ENCODE results near the gene BACH1.
A peak's percentile ranks its signal among the peaks of the same experiment; 100 is the strongest.
"Not testable (repeated sequence)": the region's sequence is repeated elsewhere in the genome, so short reads cannot be mapped to it uniquely, and the experiment has no call there.

Gene BACH1

GRCh38 chr21:29298348-29299045 lies at the start of gene BACH1:
Gene BACH1 (plus strand): TSS chr21:29298922. CDS start chr21:29321281, 22,359 bp downstream.
- H3K27ac ChIP-seq (ENCODE audit: low read depth in 2 of 2, low read length in 2 of 2), result peak within 1 kb of the TSS; percentile 79 to 91
- H3K27me3 ChIP-seq (ENCODE audit: control insufficient read depth in 2 of 2, insufficient read depth in 2 of 2, low read length in 2 of 2), result no peaks in the 10 kb centered on the region
- peaks cover 25 to 43% of the 10 kb centered on the region in 2 donors for H3K4me1 ChIP-seq (ENCODE audit: control insufficient read depth in 2 of 2, insufficient read depth in 2 of 2, low read length in 2 of 2)
- peak within 1 kb of the TSS; percentile 70 to 92 for H3K9ac ChIP-seq (ENCODE audit: low read depth in 1 of 2, low read length in 2 of 2)
- H3K4me3 ChIP-seq (ENCODE audit: low read length in 2 of 2), result peak within 1 kb of the TSS; percentile 66 to 94
- no peaks in the 10 kb centered on the region for H3K9me3 ChIP-seq (ENCODE audit: control insufficient read depth in 2 of 2, low read length in 2 of 2)
- no peaks in the 10 kb centered on the region for H3K36me3 ChIP-seq (ENCODE audit: control insufficient read depth in 2 of 2, insufficient read depth in 2 of 2, low read length in 2 of 2)

GRCh38 chr21:29249289-29249688 lies 49.4 kb upstream of the BACH1 start:
- H3K36me3 ChIP-seq (ENCODE audit: control insufficient read depth in 2 of 2, insufficient read depth in 2 of 2, low read length in 2 of 2); H3K27me3 ChIP-seq (ENCODE audit: control insufficient read depth in 2 of 2, insufficient read depth in 2 of 2, low read length in 2 of 2); H3K27ac ChIP-seq (ENCODE audit: low read depth in 2 of 2, low read length in 2 of 2); H3K9me3 ChIP-seq (ENCODE audit: control insufficient read depth in 2 of 2, low read length in 2 of 2); H3K4me3 ChIP-seq (ENCODE audit: low read length in 2 of 2); H3K4me1 ChIP-seq (ENCODE audit: control insufficient read depth in 2 of 2, insufficient read depth in 2 of 2, low read length in 2 of 2); H3K9ac ChIP-seq (ENCODE audit: low read depth in 1 of 2, low read length in 2 of 2): not testable (repeated sequence)

GRCh38 chr21:29250636-29251035 lies 48.1 kb upstream of the BACH1 start:
- no peaks in the 10 kb centered on the region for H3K4me1 ChIP-seq (ENCODE audit: control insufficient read depth in 2 of 2, insufficient read depth in 2 of 2, low read length in 2 of 2)
- H3K27me3 ChIP-seq (ENCODE audit: control insufficient read depth in 2 of 2, insufficient read depth in 2 of 2, low read length in 2 of 2), result no peaks in the 10 kb centered on the region

GRCh38 chr21:29253861-29254260 lies 44.9 kb upstream of the BACH1 start:
- H3K4me3 ChIP-seq (ENCODE audit: low read length in 2 of 2); H3K27me3 ChIP-seq (ENCODE audit: control insufficient read depth in 2 of 2, insufficient read depth in 2 of 2, low read length in 2 of 2); H3K36me3 ChIP-seq (ENCODE audit: control insufficient read depth in 2 of 2, insufficient read depth in 2 of 2, low read length in 2 of 2); H3K27ac ChIP-seq (ENCODE audit: low read depth in 2 of 2, low read length in 2 of 2); H3K9ac ChIP-seq (ENCODE audit: low read depth in 1 of 2, low read length in 2 of 2); H3K4me1 ChIP-seq (ENCODE audit: control insufficient read depth in 2 of 2, insufficient read depth in 2 of 2, low read length in 2 of 2); H3K9me3 ChIP-seq (ENCODE audit: control insufficient read depth in 2 of 2, low read length in 2 of 2): not testable (repeated sequence)

More at GRCh38 chr21:29250636-29251035, 48.1 kb upstream of the BACH1 start:
- Histone ChIP-seq H3K9ac (ENCODE audit: low read depth in 1 of 2, low read length in 2 of 2) (no peak overlapping the region), H3K36me3 (ENCODE audit: control insufficient read depth in 2 of 2, insufficient read depth in 2 of 2, low read length in 2 of 2) (no peaks in the 10 kb centered on the region), H3K9me3 (ENCODE audit: control insufficient read depth in 2 of 2, low read length in 2 of 2) (peaks cover 0 to 5% of the 10 kb centered on the region in 2 donors), H3K27ac (ENCODE audit: low read depth in 2 of 2, low read length in 2 of 2) (no peak overlapping the region), H3K4me3 (ENCODE audit: low read length in 2 of 2) (no peak overlapping the region)

- Histone ChIP-seq H3K9me3 (ENCODE audit: control insufficient read depth in 2 of 2, low read length in 2 of 2) (peaks cover 0 to 5% of the 10 kb centered on the region in 2 donors), H3K27ac (ENCODE audit: low read depth in 2 of 2, low read length in 2 of 2) (no peak overlapping the region), H3K36me3 (ENCODE audit: control insufficient read depth in 2 of 2, insufficient read depth in 2 of 2, low read length in 2 of 2) (no peaks in the 10 kb centered on the region), H3K27me3 (ENCODE audit: control insufficient read depth in 2 of 2, insufficient read depth in 2 of 2, low read length in 2 of 2) (no peaks in the 10 kb centered on the region), H3K9ac (ENCODE audit: low read depth in 1 of 2, low read length in 2 of 2) (no peak overlapping the region), H3K4me3 (ENCODE audit: low read length in 2 of 2) (no peak overlapping the region), H3K4me1 (ENCODE audit: control insufficient read depth in 2 of 2, insufficient read depth in 2 of 2, low read length in 2 of 2) (no peaks in the 10 kb centered on the region)
These were observed 44.2 kb upstream of the BACH1 start for GRCh38 chr21:29254550-29254949.

- H3K4me3 ChIP-seq (ENCODE audit: low read length in 2 of 2), result no peak overlapping the region
- no peak overlapping the region for H3K9ac ChIP-seq (ENCODE audit: low read depth in 1 of 2, low read length in 2 of 2)
- no peak overlapping the region for H3K27ac ChIP-seq (ENCODE audit: low read depth in 2 of 2, low read length in 2 of 2)
- H3K4me1 ChIP-seq (ENCODE audit: control insufficient read depth in 2 of 2, insufficient read depth in 2 of 2, low read length in 2 of 2), result no peaks in the 10 kb centered on the region
- no peaks in the 10 kb centered on the region for H3K27me3 ChIP-seq (ENCODE audit: control insufficient read depth in 2 of 2, insufficient read depth in 2 of 2, low read length in 2 of 2)
- H3K9me3 ChIP-seq (ENCODE audit: control insufficient read depth in 2 of 2, low read length in 2 of 2), result peaks cover 0 to 5% of the 10 kb centered on the region in 2 donors
- H3K36me3 ChIP-seq (ENCODE audit: control insufficient read depth in 2 of 2, insufficient read depth in 2 of 2, low read length in 2 of 2), result no peaks in the 10 kb centered on the region
These were observed 42.4 kb upstream of the BACH1 start for GRCh38 chr21:29256126-29256910.

GRCh38 chr21:29257701-29258100 lies 41.0 kb upstream of the BACH1 start:
- H3K9ac ChIP-seq (ENCODE audit: low read depth in 1 of 2, low read length in 2 of 2), result no peak overlapping the region
- H3K27ac ChIP-seq (ENCODE audit: low read depth in 2 of 2, low read length in 2 of 2), result no peak overlapping the region
- no peaks in the 10 kb centered on the region for H3K36me3 ChIP-seq (ENCODE audit: control insufficient read depth in 2 of 2, insufficient read depth in 2 of 2, low read length in 2 of 2)
- no peaks in the 10 kb centered on the region for H3K27me3 ChIP-seq (ENCODE audit: control insufficient read depth in 2 of 2, insufficient read depth in 2 of 2, low read length in 2 of 2)
- no peak overlapping the region for H3K4me3 ChIP-seq (ENCODE audit: low read length in 2 of 2)
- no peaks in the 10 kb centered on the region for H3K4me1 ChIP-seq (ENCODE audit: control insufficient read depth in 2 of 2, insufficient read depth in 2 of 2, low read length in 2 of 2)
- H3K9me3 ChIP-seq (ENCODE audit: control insufficient read depth in 2 of 2, low read length in 2 of 2), result peaks cover 0 to 5% of the 10 kb centered on the region in 2 donors

- no peak overlapping the region for H3K27ac ChIP-seq (ENCODE audit: low read depth in 2 of 2, low read length in 2 of 2)
- no peaks in the 10 kb centered on the region for H3K4me1 ChIP-seq (ENCODE audit: control insufficient read depth in 2 of 2, insufficient read depth in 2 of 2, low read length in 2 of 2)
- peaks cover 0 to 5% of the 10 kb centered on the region in 2 donors for H3K9me3 ChIP-seq (ENCODE audit: control insufficient read depth in 2 of 2, low read length in 2 of 2)
- H3K36me3 ChIP-seq (ENCODE audit: control insufficient read depth in 2 of 2, insufficient read depth in 2 of 2, low read length in 2 of 2), result no peaks in the 10 kb centered on the region
- H3K9ac ChIP-seq (ENCODE audit: low read depth in 1 of 2, low read length in 2 of 2), result no peak overlapping the region
- H3K4me3 ChIP-seq (ENCODE audit: low read length in 2 of 2), result no peak overlapping the region
- no peaks in the 10 kb centered on the region for H3K27me3 ChIP-seq (ENCODE audit: control insufficient read depth in 2 of 2, insufficient read depth in 2 of 2, low read length in 2 of 2)
These were observed 39.9 kb upstream of the BACH1 start for GRCh38 chr21:29258626-29259338.

GRCh38 chr21:29260461-29260860 lies 38.3 kb upstream of the BACH1 start:
- H3K27me3 ChIP-seq (ENCODE audit: control insufficient read depth in 2 of 2, insufficient read depth in 2 of 2, low read length in 2 of 2), result no peaks in the 10 kb centered on the region
- no peaks in the 10 kb centered on the region for H3K9me3 ChIP-seq (ENCODE audit: control insufficient read depth in 2 of 2, low read length in 2 of 2)
- no peak overlapping the region for H3K27ac ChIP-seq (ENCODE audit: low read depth in 2 of 2, low read length in 2 of 2)
- H3K4me3 ChIP-seq (ENCODE audit: low read length in 2 of 2), result no peak overlapping the region
- no peaks in the 10 kb centered on the region for H3K4me1 ChIP-seq (ENCODE audit: control insufficient read depth in 2 of 2, insufficient read depth in 2 of 2, low read length in 2 of 2)
- H3K36me3 ChIP-seq (ENCODE audit: control insufficient read depth in 2 of 2, insufficient read depth in 2 of 2, low read length in 2 of 2), result no peaks in the 10 kb centered on the region
- no peak overlapping the region for H3K9ac ChIP-seq (ENCODE audit: low read depth in 1 of 2, low read length in 2 of 2)
